HG02763 (cell line): ENCODE results near the gene SETD1B.
A peak's percentile ranks its signal among the peaks of the same experiment; 100 is the strongest.
"Not testable (repeated sequence)": the region's sequence is repeated elsewhere in the genome, so short reads cannot be mapped to it uniquely, and the experiment has no call there.

ENCODE experiments used
- ATAC-seq: cut with Tn5 transposase; IDR thresholded peaks from one replicate; pipeline ENCODE4 v1.9.1; 2021; ENCODE audit warnings: mild to moderate bottlenecking, moderate library complexity; ENCODE audit not compliant: unreplicated experiment

SETD1B gene

DNA sequence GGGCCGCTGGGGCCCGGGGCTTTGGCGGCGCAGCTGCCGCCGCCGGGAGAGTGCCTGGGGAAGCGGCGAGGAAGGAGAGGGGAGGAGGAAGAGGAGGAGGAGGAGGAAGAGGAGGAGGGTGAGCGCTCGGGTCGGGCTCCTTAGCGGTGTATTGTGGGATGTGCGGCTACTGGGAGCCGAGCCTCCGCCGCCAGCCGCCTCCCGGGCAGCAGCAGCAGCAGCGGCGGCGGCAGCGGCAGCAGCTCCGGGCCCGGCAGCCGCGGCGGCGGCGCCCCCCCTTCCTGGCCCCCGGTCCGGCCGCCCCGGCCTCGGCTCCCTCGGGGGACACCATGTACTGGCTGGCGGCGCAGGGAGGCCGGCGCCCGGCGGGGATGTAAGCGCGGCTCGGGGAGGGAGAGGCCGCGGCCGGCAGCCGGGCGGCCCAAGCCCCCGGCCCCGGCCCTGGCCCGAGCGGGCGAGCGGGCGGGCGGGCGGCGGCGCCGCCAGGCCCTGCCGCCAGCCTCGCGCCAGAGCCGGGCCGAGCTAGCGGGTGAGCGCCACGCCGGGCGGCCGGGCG is at the start of gene SETD1B:
SETD1B (plus strand) TSS at position 149 of the 556 bp plus-strand sequence. CDS start 729 bp downstream, outside the sequence.
- no peak for ATAC-seq

DNA sequence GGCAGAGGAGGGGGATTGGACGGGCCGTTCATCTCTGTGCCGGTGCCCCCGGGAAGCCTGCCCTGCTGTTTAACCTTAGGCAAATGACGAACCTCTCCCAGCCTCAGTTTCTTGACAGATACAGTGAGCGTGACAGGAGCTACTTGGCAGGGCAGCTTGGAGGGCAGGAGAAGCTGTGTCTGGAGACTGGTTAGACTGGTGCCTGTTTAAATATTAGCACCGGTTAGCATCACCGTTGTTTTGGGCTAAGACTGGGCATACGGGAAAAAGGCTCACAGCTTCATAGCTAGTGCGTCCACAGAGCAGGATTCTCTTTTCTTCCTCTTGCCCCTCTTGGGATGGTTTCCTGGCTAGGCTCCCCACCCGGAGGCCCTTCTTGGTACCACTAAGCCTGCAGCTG is 49.0 kb upstream of the SETD1B start:
- no peak for ATAC-seq

- no peak for ATAC-seq
These were observed 48.2 kb upstream of the SETD1B start for GRCh38 chr12:121755591-121755990.

DNA sequence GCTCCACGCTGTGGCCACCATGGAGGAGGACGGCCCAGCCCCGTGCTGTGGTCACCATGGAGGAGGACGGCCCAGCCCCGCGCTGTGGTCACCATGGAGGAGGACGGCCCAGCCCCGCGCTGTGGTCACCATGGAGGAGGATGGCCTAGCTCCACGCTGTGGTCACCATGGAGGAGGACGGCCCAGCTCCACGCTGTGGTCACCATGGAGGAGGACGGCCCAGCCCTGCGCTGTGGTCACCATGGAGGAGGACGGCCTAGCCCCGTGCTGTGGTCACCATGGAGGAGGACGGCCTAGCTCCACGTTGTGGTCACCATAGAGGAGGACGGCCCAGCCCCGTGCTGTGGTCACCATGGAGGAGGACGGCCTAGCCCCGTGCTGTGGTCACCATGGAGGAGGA is 45.3 kb upstream of the SETD1B start:
- not testable (repeated sequence) for ATAC-seq

GRCh38 chr12:121762269-121762668 is 41.5 kb upstream of the SETD1B start:
- no peak for ATAC-seq

DNA sequence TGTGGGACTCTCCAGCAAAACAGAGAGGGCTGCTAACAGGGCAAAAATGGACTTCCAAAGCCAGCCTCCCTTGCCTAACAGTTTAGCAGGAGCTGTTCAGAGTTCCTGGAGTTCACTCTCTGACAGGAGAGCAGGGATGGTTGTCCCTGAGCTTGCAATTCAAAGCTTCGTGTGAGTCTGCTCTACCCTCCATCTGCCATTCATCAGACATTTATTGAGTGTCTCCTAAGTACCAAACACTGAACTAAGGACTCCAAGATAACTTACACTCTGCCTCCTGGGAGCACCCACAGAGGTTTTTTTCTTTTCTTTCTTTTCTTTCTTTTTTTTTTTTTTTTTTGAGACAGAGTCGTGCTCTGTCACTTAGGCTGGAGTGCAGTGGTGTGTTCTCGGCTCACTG is 39.0 kb upstream of the SETD1B start:
- ATAC-seq: no peak

DNA sequence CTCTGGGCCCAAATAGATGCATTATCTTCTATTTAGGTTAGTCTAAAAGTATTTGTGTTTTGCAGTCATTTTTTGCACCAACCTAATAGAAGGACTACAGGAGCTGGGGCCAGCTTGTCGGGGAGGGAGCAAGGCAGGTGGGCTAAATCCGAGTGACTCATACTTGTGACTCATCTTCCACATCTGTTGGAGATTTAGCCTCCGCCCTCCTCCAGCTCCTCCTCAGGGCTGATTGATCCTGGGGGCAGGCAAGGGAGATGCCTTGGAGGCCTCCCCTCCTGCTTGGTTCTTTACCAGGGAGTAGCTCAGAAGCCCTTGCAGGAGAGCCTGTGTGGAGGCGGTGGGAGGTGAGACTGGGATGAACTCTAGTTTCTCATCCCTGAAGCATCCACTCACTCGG is 38.2 kb upstream of the SETD1B start:
- no peak for ATAC-seq

DNA sequence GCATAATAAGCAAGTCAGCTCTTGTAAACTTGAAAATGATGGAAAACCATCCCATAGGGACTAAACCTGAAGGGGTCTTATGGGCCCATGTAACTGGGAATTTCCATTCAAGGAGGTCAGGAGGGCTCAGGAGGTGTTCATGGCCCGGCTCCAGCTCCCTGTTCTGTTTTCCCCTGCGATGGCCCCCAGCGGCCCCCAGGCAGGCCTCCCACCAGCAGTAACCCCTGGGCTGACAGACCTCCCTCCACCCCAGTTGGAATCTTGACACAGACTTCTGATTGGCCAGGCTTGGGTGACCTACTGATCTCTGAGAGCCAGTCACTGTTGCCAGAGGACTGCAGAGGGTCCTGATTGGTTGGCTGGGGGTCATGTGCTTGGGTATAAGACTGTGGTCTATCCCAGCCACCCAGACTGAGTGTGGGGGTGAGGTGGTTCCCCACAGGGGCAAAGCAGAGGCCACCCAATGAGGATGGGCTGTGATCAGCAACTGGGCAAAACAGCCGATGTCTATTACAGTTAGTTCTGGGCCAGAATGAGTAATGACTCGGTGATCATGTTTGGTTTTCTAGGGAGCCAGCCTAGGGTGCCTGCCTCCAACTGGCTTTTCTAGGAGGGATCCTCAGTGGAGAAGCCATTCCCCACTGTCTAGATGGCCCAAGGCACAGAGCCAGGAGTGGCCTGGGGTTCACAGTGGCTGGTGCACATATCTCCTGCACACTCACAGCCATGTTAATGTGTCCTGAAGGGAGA is 37.3 kb upstream of the SETD1B start:
- no peak for ATAC-seq

DNA sequence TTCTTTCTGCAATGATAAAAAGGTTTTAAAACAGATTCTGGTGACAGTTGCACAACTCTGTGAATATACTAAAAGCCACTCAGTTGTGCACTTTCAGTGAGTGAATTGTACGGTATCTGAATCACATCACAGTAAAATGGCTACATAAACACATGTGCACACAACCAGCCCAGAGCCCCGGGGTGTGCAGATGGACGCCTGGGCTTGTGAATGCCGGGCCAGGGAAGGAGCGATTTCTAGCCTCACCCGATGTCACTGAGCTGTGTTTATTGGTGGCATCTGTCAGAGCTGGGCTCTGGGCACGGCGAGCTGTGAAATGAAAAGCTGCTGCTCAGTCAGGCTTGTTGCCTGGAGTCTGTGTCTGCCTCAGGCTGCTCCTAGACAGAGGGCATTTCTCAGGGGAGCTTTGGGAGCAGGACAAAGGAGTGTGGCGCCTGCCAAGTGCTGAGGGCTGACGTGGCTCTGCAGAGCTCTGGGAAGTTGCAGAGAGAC is 36.2 kb upstream of the SETD1B start:
- no peak for ATAC-seq

DNA sequence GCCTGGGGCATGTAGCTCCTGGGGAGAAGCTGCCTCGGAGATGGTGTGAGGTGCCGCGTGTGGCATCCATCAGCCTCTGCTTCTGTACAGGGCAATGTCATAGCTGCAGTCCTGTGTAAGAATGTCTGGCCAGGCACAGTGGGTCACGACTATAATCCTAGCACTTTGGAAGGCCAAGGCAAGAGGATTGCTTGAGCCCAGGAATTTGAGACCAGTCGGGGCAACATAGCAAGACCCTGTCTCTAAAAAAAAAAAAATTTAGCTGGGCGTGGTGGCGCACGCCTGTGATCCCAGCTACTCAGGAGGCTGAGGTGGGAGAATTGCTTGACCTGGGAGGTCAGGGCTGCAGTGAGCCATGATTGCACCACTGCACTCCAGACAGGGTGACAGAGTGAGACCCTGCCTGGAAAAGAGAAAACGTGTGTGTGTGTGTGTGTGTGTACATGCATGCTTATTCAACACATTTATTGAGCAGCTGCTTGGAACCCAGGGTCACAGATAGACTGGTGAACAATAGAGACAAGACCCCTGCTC is 34.4 kb upstream of the SETD1B start:
- no peak for ATAC-seq

DNA sequence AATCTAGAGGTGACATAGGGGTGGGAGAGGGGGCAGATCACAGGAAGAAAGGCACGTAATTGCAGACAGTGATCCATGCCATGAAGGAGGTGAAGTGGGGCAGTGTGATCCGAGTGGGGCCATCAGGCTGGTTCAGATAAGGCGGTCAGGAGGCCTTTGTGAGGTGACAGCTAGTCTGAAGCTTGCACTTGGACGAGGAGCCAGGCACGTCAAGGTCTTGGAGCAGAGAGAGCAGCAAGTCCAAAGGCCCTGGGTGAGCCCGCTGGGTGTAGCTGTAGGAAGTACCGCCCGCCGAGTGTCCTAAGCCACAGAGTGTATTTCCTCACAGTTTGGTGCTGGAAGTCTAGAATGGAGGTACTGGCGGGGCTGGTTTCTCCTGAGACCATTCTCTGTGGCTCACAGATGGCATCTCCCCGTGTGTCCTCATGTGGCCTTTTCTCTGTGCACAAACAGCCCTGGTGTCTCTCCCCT is 33.9 kb upstream of the SETD1B start:
- ATAC-seq: no peak

DNA sequence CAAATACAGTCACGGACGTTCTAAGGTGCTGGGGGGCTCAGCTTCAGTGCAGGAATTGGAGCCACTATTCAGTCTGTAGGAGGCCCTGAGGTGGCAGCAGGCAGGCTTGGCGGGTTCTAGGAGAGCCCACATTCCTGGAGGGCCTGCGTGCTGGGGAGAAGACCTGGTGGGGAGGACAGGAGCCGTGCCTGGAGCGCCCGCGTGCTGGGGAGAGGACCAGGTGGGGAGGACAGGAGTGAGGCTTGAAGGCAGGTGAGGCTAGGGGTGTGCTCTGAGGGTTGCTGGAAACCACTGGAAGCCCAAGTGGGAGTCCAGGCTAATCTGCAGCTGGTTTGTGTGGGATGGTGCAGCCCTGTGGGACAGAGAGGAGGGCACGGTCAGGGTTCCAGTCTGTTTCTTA is 33.4 kb upstream of the SETD1B start:
- no peak for ATAC-seq

- ATAC-seq: no peak
These were observed 32.8 kb upstream of the SETD1B start for GRCh38 chr12:121770813-121771625.

DNA sequence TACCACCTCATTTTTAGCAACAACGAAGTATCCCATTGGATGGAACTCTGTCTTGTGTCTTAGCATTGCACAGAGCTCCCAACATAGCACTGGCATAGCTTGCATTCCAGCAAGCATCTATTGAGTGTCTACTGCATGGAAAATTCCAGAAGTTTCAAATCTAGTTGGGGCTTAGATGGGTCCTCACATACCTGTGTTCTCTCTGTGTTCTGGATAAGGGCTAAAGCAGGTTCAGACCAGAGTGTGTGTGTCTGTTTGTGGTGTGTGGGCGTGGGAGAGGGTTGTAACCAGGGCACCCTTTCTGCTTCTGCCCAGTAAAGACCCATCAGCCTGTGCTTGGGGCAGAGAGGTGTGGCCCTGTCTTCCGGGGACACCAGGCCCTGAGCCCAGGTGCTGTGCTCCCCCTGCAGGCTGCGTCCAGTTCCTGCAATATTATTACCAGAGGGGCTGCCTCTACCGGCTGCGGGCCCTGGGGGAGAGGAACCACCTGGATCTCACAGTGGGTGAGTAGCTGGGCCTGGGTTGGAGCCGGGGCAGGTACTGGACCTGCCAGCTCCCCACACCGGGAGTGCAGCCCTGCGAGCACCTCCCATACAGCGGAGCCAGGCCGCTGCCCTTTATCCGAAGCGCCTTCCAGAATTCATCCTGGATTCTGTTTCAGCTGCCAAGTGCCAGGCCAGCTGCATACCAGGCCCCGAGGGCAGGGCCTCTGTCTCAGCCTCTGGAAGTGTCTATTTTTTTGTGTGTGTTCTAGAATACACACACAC is 30.6 kb upstream of the SETD1B start:
- ATAC-seq: peak; percentile 72

GRCh38 chr12:121774968-121775474 is 28.8 kb upstream of the SETD1B start:
- ATAC-seq: no peak

GRCh38 chr12:121775501-121775900 is 28.3 kb upstream of the SETD1B start:
- ATAC-seq: no peak

GRCh38 chr12:121776190-121777098 is 27.4 kb upstream of the SETD1B start:
- ATAC-seq: no peak

DNA sequence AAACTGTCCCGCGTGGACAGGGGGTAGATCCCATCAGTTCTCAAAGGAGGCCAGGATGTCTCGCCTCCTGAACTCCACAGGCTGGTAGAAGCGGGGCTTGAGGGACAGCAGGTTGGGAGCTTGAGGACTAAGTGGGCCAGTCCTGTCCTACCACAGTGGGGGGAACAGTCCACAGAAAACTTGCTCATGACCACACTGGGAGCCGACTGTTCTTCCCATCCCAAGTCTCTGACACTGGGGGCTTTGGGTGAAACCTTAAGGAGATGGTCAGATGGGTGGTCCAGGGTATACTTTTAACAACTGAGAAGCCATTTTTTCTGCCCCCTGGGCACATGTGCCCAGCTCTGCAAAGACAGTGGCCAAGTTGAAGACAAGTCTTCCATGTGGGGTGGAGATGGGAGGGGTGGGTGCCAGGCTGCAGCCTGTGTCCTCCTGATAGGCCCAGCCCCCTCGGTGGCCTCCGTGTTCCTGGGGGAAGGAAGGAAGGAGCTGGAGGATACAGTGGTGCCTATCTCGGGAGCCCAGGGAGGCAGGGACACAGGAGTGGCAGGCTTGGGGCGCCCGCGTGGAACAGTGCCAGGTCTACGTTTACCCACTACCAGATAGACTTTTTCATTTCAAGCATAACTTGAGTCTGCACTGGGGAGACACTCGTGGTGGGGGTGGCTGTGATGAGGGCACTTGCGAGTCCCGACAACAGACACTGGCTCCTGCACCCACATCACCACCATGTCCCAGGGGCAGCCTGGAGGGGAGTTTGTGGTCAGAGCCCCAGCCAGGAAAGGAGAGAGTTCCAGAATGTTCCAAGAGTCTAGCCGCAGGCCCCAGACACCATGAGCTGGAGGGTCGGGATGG is 25.0 kb upstream of the SETD1B start:
- no peak for ATAC-seq
